HG03095 (cell line): ENCODE results near the gene MISP.

Source experiments
- ATAC-seq: cut with Tn5 transposase; IDR thresholded peaks from one replicate; pipeline ENCODE4 v1.9.1; 2021; ENCODE audit warnings: moderate library complexity; ENCODE audit not compliant: unreplicated experiment

The MISP gene

GRCh38 chr19:795691-796581, 45.0 kb downstream of the MISP start:
- ATAC-seq = no peak

- peak; percentile 56 for ATAC-seq
These were observed 46.0 kb downstream of the MISP start, which contains the start of gene PTBP1 for GRCh38 chr19:796692-797527. Gene PTBP1 (plus strand): TSS chr19:797452. CDS start chr19:797498, 46 bp downstream.

DNA sequence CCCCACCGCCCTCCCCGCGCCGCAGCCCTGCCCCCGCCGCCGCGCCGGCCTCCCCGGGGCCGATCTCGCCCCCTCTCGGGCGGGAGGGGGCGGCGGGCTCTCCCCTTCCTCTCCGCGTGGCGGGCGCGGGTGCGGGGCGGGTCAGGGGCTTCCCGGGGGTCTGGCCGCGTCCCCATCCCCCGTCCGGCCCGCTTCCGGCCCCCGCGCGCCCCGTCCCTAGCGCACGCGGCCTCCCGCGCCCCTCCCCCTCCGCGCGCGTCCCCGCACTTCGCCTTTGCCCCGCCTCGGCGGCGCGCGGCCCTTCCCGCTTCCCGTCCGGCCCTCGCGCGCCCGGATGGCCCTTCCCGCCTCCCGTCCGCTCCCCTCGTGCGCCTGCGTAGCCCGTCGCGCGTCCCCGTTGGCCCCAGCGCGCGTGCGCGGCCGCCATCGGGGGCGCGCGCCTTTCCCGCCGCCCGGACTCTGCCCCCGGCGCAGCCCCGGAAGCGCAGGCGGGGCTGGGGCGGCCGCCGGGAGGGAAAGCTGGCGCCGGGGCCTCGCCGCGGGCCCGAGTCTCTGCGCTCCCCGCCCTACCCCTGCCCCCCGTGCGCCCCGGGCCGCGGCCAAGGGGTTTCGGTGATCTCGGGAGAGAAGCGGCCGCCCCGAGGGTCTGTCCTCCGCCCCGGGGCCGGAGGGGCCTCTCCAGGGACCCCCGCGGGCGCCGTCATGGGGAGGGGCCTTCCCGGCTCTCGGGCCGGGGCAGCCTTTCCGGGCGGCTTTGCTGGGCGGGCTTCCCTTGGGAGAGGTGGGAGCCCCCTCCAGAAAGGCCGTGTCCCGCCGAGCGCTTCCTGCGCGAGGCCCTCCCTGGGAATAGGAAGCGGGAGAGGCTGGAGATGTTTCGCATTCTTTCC, 46.9 kb downstream of the MISP start:
- peak; percentile 28 for ATAC-seq

DNA sequence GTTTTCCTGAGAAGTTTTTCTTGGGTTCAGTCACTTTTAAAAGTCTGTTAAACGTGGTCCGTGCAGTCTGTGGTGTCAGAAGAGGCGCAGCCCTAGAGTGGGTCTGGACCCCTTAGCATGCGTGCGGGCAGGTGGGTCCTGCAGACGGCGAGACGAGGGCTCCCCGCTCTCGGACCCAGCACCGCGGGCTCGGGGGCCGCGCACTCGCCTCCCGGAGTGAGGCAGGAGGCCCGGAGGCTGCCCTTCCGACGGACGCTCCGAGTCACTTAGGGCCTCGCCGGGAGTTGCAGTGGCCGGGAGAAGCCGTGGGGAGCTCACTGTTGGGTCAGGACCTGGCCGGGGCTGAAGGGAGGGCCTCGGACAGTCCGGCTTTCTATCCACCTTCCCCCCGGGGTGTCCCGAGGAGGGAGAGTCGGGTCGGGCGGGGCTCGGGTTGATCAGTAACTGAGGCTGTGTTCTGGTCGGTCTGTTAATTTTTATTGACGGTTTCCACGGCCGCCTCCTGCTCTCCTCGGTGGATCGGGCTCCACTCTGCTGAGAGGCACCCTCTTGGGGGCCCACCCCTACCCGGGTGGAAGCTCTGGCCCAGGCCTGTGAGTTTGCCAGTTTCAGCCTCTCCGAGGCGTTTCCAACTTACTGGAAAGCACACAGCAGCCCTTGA, 47.6 kb downstream of the MISP start:
- ATAC-seq = no peak

- ATAC-seq = no peak
These were observed 48.4 kb downstream of the MISP start for GRCh38 chr19:799076-799881.

- no peak for ATAC-seq
These were observed 49.6 kb downstream of the MISP start for GRCh38 chr19:800360-801029.

DNA sequence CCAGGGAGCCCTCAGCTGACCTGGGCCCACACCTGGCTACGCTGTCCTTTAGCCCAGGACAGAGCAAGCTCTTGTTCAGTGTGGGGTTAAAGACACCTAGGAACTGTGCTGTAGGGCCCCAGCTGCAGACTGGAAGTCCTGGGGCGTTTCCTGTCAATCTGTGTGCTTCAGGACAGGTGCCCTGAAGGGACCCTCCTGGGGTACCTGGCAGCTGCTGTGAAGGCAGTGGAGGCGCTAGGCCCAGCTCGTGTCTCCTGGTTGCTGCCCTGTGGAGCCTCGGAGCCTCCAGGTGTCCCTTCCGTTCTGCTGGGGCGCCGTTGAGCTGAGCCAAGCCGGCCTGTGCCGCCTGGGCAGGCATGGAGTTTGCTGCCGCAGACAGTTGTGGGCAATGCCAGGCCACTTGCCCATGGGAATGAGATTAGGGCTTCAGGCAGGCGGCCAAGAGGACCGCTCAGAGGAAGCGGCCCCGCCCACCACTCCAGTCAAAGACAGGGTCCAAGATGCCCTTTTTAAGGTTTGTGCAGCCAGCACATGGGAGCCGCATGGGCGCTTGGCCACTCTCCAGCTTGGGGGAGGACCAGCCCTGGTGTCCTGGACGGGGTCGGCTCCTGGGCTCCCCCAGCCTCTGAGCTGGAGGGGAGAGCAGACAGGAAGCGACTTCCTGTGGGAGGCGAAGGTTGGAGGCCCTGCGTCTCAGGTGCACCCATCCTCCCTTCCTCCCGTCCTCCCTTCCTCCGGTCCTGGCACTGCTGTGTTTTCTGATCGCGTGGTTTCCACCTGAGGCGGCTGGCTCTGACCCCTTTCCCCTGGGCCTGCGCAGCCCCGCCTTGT, 50.3 kb downstream of the MISP start:
- ATAC-seq = no peak

GRCh38 chr19:801861-802497, 51.1 kb downstream of the MISP start:
- ATAC-seq = no peak

GRCh38 chr19:802498-803098, 51.7 kb downstream of the MISP start:
- no peak for ATAC-seq

GRCh38 chr19:803099-803561, 52.2 kb downstream of the MISP start:
- ATAC-seq = no peak

DNA sequence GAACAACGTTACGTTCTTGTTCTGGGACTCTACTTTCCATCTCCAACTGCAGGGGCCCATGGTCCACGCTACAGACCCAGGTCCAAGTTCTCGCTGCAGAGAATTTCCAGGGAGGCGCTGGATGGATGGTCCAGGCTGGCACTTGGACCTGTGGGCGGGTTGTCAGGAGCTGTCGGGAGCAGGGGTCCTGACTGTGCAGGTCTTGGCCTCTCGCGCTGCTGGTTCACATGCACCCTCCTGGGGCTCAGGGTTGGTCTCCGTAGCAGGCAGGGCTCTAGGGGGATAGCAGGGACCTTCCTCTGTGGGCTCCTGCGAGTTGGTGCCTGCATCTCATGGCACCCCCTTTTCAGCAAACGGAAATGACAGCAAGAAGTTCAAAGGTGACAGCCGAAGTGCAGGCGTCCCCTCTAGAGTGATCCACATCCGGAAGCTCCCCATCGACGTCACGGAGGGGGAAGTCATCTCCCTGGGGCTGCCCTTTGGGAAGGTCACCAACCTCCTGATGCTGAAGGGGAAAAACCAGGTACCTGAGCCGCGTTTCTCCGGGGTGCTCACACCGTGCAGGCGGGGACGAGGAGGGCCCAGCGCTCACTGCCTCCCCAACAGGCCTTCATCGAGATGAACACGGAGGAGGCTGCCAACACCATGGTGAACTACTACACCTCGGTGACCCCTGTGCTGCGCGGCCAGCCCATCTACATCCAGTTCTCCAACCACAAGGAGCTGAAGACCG, 52.9 kb downstream of the MISP start:
- no peak for ATAC-seq

DNA sequence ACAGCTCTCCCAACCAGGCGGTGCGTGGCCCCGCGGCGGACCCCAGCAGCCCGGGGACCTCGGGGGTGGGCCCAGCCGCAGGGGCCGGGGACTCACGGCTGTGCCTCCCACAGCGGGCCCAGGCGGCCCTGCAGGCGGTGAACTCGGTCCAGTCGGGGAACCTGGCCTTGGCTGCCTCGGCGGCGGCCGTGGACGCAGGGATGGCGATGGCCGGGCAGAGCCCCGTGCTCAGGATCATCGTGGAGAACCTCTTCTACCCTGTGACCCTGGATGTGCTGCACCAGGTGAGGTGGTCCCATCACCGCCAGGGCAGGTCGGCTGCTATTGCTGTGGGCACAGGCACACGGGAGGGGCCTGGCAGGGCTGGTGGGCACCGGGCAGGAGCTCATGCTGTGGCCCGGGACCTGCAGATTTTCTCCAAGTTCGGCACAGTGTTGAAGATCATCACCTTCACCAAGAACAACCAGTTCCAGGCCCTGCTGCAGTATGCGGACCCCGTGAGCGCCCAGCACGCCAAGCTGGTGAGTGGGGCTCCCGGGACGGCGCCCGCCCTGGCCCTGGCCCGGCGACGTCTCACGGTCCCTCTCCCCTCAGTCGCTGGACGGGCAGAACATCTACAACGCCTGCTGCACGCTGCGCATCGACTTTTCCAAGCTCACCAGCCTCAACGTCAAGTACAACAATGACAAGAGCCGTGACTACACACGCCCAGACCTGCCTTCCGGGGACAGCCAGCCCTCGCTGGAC, 53.7 kb downstream of the MISP start:
- no peak for ATAC-seq

DNA sequence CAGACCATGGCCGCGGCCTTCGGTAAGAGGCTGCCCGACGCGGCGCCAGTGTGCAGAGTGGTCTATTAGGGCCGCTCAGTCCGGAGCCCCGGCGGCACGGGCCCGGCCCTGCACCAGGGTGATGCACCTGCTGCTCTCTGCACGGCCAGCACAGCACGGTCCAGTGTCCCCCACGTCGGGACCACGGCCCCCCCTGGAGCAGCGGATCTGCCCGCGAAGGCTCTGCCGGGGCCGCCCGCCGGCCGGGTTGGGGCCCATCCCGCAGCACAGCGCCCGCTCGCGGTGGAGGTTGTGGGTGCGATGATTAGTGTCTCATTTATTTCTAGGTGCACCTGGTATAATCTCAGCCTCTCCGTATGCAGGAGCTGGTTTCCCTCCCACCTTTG, 54.2 kb downstream of the MISP start:
- no peak for ATAC-seq

DNA sequence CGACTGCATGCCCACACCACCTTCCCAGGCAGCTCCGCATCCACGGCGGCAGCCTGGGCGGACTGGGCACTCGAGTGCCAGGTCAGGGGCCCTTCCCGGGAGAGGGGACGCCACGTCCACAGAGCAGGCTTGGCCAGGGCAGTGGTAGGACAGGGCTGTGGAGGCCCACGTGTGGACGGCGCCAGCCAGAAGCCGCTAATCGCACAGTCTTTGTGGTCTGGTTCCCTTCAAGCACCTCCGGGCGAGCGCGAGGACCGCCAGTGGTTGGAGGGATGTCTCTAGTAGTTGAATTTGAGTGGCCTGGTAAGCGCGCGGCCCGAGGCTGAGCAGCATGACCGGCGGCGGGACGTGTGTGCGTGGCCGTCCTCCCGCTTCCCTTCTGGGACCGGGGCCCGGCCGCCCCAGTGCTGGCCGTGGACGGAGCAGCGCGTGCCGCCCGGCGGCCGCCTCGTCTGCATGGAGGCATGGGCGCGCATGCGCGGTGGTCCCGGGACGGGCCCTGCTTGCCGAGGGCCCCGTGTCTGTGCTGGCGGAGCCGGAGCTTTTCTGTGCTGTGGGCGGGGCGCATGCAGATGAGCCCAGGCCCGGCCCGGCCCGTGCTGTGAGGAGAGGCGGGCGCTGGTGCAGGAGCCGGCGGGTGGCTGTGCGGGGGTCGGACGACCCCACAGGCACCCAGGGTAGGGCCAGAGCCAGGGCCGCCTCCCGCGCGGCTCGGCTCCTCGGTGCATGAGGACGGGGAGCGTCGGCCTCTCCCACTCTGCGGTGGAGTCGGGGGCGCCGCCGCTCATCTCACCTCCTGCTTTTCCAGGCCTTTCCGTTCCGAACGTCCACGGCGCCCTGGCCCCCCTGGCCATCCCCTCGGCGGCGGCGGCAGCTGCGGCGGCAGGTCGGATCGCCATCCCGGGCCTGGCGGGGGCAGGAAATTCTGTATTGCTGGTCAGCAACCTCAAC, 55.0 kb downstream of the MISP start:
- no peak for ATAC-seq
